NCI-H510A treated with DMSO at 0.1 percent for 48 hours (cell line): ENCODE results near the gene MAGI2.

Experiments
- DNase-seq: peaks from one replicate; lab custom pipeline; 2025; lab: John Stamatoyannopoulos, UW

The MAGI2 gene

DNA sequence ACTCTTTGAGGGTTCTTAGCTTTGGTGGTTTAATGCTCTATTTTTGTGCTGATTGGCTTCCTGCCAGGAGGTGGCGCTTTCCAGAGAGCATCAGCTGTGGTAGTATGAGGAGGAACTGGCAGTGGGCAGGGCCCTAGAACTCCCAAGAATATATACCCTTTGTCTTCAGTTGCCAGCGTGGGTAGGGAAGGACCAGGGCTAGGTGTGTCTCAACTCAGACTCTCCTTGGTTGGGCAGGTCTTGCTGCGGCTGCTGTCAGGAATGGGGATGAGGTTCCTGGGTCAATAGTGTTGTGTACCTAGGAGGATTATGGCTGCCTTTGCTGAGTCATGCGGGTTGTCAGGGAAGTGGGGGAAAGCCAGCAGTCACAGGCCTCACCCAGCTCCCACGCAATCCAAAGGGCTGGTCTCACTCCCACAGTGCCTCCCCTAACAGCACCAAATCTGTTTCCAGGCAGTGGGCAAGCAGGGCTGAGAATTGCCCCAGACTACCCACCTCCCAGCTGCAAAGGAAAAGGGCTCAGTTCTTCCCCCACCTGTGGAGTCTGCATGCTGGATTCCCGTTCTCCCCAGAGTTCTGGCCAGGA, 1463.4 kb downstream of the MAGI2 start:
- DNase-seq = no peak

DNA sequence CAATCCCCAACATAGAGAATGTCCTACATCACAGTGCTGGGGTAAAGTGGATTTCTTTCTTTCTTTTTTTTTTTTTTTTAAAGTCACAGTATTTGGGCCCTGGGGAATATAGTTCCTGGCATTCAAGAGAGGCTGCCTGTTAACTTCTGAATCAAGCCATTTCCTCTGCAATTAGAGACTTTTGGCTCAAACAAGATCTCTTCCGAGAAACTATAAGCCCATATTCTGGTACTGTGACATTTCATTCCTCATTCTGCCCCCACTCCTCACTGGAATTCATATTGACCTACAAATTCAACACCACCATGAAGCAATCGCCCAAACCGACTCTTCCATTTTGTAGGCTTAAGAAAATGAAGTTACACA, 1467.5 kb downstream of the MAGI2 start:
- DNase-seq = no peak

DNA sequence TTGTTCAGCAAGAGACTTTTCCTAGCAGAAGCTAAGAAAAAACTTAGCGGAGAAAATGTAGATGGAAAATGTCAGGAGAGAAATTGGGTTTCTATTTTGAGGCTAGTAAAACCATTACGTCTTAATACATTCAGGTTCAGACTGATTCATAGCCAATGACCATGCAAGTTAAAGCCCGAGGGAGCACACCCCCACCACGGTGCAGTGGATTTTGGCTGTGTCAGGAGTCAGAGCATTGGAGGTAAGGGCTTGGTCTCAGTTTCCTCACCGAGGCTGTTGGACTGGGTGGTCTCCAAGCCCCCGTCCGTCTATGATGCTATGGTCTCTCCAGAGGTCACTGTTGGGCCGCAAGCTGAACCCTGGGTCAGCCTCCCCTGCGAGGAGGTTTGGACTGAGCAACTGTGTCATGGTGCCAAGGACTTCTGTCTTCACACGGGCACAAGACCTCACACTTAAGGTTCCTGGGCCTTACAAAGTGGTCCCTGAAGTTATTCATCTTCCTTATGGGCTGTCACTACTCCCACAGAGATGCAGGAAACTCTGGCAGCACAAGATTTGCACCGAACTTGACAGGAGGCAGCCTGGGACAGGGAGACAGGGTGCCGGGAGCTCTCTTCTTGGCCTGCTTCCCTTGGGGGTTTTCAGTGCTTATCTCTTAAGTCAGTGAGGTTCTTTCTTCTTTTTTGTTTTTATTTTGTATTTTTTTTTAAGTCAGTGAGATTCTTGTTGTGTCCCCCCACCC, 1468.1 kb downstream of the MAGI2 start:
- DNase-seq = no peak

DNA sequence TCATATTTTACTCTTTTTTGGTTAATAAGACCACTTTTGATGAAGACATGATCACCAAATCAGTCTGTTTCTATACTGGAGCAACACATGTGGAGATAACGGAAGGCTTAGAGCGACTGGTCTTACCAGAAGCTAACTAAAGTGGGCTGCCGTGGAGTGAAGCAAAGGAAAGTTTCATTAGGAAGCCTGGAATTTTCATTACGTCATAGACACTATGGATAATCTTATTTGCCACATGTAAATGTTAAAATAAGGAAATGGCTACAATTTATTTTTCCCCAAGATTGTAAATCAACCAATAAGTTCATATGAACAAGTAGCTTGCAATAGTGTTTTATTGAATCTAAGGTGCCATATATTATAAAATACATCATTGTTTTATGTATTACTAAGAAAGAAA, 1469.5 kb downstream of the MAGI2 start:
- DNase-seq = no peak

DNA sequence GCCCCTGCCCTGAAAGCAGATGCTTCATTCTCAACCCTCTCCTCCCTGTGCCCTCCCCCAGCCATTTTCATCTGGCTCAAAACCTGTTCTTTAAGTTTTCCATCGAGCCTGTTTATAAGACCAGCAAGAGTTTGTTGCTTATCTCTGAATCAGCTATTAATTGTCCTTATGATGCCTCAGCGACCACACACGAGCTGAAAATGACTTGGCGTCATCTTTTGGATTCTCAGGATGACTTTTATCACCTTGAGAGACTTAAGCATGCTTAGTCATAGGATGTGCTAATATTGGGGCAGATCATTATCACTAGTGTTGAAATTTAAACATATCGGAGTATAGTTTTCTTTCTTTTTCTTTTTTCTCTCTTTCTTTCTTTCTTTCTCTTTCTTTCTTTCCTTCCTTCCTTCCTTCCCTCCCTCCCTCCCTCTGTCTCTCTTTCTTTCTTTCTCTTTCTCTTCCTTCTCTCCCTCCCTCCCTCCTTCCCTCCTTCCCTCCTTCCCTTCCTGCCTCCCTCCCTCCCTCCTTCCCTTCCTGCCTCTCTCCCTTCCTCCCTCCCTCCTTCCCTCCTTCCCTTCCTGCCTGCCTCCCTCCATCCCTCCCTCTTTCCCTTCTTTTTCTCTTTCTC, 1470.4 kb downstream of the MAGI2 start:
- DNase-seq = no peak

DNA sequence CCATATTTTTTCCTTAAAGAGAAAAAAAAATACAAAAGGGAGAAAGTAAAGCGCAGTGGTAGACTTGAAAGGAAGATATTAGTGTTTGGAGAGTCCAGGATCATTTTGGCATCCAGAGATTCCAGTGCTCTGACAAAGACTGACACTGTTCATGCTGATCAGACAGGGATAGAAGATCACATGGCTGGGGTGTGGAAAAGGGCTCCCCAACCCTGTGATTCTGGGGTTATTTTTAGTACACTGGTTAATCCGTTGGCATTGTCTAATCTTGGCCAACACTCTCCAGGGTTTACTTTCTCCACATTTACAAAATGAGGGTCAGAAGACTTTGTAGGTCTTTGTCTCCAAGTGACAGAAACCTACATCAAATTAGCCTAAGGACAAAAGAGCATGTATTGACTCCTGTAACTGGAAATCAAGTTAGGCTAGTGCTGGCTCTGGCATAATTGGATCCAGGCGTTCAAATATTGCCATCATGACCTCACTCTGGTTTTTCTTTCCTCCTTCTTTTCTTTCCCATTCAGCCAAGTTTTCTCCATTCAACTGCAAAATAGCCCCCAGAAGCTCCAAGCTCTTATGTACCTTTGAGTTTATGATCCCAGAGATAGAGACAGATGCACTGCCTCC, 1473.3 kb downstream of the MAGI2 start:
- DNase-seq = no peak

DNA sequence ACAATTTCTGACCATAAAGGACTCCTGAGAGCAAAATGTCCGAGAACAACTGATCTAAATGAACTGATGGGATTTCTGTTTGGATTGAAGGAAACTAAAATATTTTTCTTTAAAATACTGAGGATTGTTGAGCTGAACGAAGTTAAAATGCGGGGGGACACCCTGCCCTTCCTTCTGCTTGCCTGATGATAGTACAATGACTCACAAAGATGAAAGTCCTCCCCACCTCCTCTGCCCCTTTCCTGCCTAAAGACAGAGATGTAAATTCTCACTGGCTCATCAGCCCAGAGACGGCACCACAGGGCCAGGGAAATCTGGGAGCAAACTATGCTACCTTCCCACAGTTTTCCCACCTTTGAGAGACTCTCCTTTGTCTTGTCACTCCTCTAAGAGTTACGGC, 1474.2 kb downstream of the MAGI2 start:
- DNase-seq = no peak

DNA sequence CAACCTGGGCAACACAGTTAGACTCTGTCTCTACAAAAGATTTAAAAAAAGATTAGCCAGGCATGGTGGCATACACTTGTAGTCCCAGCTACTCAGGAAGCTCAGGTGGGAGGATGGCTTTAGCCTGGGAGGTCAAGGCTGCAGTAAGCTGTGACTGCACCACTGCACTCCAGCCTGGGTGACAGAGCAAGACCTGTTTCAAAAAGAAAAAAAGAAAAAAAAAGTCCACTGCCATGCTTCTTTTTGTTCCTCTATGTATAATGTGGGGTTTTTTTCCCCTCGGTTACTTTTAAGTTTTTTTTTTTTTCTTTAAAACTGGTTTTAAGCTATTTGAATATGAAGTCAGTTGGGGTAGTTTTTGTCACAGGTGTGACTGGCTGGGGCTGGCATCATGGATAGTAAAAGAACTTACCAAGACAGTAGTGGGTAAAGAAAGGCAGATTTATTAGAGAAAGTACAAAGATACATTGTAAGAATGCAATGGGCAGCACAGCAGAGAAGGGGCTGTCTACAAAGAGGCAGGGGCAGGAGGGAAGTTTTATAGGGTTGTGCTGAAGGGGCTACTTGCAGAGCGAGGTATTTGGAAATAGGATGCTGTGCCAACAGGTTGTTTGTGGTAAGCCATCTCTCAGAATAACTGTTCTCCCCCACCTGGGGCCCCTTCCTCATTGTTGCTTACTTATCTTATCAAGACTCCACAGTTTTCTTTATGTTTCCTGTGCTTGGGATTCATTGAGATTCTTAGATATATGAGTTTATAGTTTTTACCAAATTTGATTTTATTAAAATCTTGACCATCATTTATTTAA, 1477.6 kb downstream of the MAGI2 start:
- no peak for DNase-seq

DNA sequence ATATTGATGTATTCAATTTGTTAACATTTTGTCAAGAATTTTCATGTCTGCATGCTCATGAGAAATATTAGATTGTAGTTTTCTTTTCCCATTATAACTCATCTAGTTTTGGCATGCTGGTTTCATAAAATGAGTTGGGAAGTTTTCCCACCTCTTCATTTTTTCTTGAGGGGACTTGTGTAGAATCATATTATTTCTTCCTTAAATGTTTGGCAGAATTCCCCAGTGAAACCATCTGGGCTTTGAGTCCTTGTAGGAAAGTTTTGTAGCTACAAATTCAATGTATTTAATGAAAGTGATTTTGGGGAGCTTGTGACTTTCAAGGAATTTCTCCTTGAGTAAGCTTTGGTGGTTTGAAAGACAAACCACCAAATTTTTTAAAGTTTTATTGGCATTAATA, 1481.7 kb downstream of the MAGI2 start:
- no peak for DNase-seq

DNA sequence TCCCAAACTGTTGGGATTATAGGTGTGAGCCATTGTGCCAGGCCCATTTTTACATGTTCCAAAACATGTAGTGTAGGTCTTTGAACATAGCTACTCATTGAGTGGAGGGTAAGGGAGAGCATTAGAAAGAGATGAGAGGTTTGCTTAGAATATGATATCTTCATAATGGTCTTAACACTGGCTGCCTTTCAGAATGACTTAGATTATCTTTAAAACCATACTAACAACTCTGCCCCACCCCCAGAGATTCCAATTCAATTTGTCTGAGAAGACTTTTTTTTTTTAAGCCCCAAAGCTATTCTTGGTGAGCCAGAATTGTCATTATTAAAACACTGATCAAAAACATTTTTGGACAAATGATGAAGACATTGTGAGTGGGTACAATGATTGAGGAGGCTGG, 1486.0 kb downstream of the MAGI2 start:
- no peak for DNase-seq
